HG03066 (cell line): ENCODE measurements around the gene ATP2C2.
"Not testable (repeated sequence)": the region's sequence is repeated elsewhere in the genome, so short reads cannot be mapped to it uniquely, and the experiment has no call there.

Experiments used
- ATAC-seq: cut with Tn5 transposase; IDR thresholded peaks from one replicate; pipeline ENCODE4 v1.9.1; 2021; ENCODE audit warnings: low read depth; ENCODE audit not compliant: unreplicated experiment

Gene ATP2C2

GRCh38 chr16:84368308-84368996 lies at the start of gene ATP2C2:
ATP2C2 (plus strand) TSS chr16:84368538; CDS start chr16:84368616, 78 bp downstream.
- ATAC-seq = no peak

- ATAC-seq = no peak
Observed at GRCh38 chr16:84319146-84319760, 49.1 kb upstream of the ATP2C2 start.

GRCh38 chr16:84320511-84320910 lies 47.8 kb upstream of the ATP2C2 start:
- no peak for ATAC-seq

GRCh38 chr16:84321932-84322331 lies 46.4 kb upstream of the ATP2C2 start:
- ATAC-seq = no peak

GRCh38 chr16:84322749-84323148 lies 45.6 kb upstream of the ATP2C2 start:
- ATAC-seq = no peak

- no peak for ATAC-seq
Observed at GRCh38 chr16:84323606-84324005, 44.7 kb upstream of the ATP2C2 start.

- ATAC-seq = no peak
Observed at GRCh38 chr16:84324434-84325262, 43.7 kb upstream of the ATP2C2 start.

GRCh38 chr16:84326545-84326944 lies 41.8 kb upstream of the ATP2C2 start:
- no peak for ATAC-seq

GRCh38 chr16:84327926-84328505 lies 40.3 kb upstream of the ATP2C2 start:
- ATAC-seq = no peak

GRCh38 chr16:84329016-84329415 lies 39.3 kb upstream of the ATP2C2 start:
- ATAC-seq = no peak

GRCh38 chr16:84329843-84330684 lies 38.3 kb upstream of the ATP2C2 start:
- no peak for ATAC-seq

- ATAC-seq = no peak
Observed at GRCh38 chr16:84330685-84331050, 37.7 kb upstream of the ATP2C2 start.

- no peak for ATAC-seq
Observed at GRCh38 chr16:84331998-84332780, 36.1 kb upstream of the ATP2C2 start.

GRCh38 chr16:84332975-84333684 lies 35.2 kb upstream of the ATP2C2 start:
- no peak for ATAC-seq

GRCh38 chr16:84334058-84334457 lies 34.3 kb upstream of the ATP2C2 start:
- ATAC-seq = no peak

- ATAC-seq = no peak
Observed at GRCh38 chr16:84334482-84334881, 33.9 kb upstream of the ATP2C2 start.

GRCh38 chr16:84337236-84337635 lies 31.1 kb upstream of the ATP2C2 start:
- ATAC-seq = not testable (repeated sequence)

- ATAC-seq = no peak
Observed at GRCh38 chr16:84339311-84339710, 29.0 kb upstream of the ATP2C2 start.

GRCh38 chr16:84339766-84340165 lies 28.6 kb upstream of the ATP2C2 start:
- ATAC-seq = no peak
